NCI-H1930 (cell line): ENCODE measurements around the gene VRK1.
"Not testable (repeated sequence)": the region's sequence is repeated elsewhere in the genome, so short reads cannot be mapped to it uniquely, and the experiment has no call there.

Source experiments
- DNase-seq, 2 experiments: peaks; one replicate each; lab custom pipeline; 2025; lab: John Stamatoyannopoulos, UW

VRK1 gene

GRCh38 chr14:96796851-96797581 is at the start of gene VRK1:
Gene VRK1, plus strand, starts transcription at chr14:96797382. Its CDS starts 36,090 bp downstream, at chr14:96833472.
- peak; percentile 94 to 95 for DNase-seq

GRCh38 chr14:96747608-96748007 is 49.6 kb upstream of the VRK1 start:
- DNase-seq = no peak

GRCh38 chr14:96748362-96748761 is 48.8 kb upstream of the VRK1 start:
- no peak for DNase-seq

GRCh38 chr14:96751505-96751904 is 45.7 kb upstream of the VRK1 start:
- no peak for DNase-seq

- DNase-seq = no peak
Observed at GRCh38 chr14:96752125-96752524, 45.1 kb upstream of the VRK1 start.

- DNase-seq = no peak
Observed at GRCh38 chr14:96752594-96752993, 44.6 kb upstream of the VRK1 start.

- DNase-seq = no peak
Observed at GRCh38 chr14:96754162-96754844, 42.9 kb upstream of the VRK1 start.

- no peak for DNase-seq
Observed at GRCh38 chr14:96754845-96755184, 42.4 kb upstream of the VRK1 start.

- no peak for DNase-seq
Observed at GRCh38 chr14:96756745-96757144, 40.4 kb upstream of the VRK1 start.

- DNase-seq = no peak
Observed at GRCh38 chr14:96757456-96757855, 39.7 kb upstream of the VRK1 start.

- DNase-seq = no peak
Observed at GRCh38 chr14:96761066-96761465, 36.1 kb upstream of the VRK1 start.

- peak; percentile 51 to 72 for DNase-seq
Observed at GRCh38 chr14:96762650-96763049, 34.5 kb upstream of the VRK1 start.

- no peak for DNase-seq
Observed at GRCh38 chr14:96764012-96764411, 33.2 kb upstream of the VRK1 start.

GRCh38 chr14:96765205-96765604 is 32.0 kb upstream of the VRK1 start:
- DNase-seq = not testable (repeated sequence)

- no peak for DNase-seq
Observed at GRCh38 chr14:96772929-96773328, 24.3 kb upstream of the VRK1 start.

- DNase-seq = no peak
Observed at GRCh38 chr14:96776791-96777190, 20.4 kb upstream of the VRK1 start.

GRCh38 chr14:96780500-96780899 is 16.7 kb upstream of the VRK1 start:
- DNase-seq = no peak

- no peak for DNase-seq
Observed at GRCh38 chr14:96781371-96781770, 15.8 kb upstream of the VRK1 start.

GRCh38 chr14:96782436-96782835 is 14.7 kb upstream of the VRK1 start:
- DNase-seq = no peak

- DNase-seq = no peak
Observed at GRCh38 chr14:96783043-96783914, 13.9 kb upstream of the VRK1 start.

GRCh38 chr14:96783915-96784224 is 13.3 kb upstream of the VRK1 start:
- no peak for DNase-seq

GRCh38 chr14:96790186-96790585 is 7.0 kb upstream of the VRK1 start:
- no peak for DNase-seq

- DNase-seq = no peak
Observed at GRCh38 chr14:96790706-96791105, 6.5 kb upstream of the VRK1 start.
